GM19372 (cell line): Measurements from ENCODE around the gene GRM2.
A peak's percentile ranks its signal among the peaks of the same experiment; 100 is the strongest.
"Not testable (repeated sequence)": the region's sequence is repeated elsewhere in the genome, so short reads cannot be mapped to it uniquely, and the experiment has no call there.

ENCODE experiments used
- ATAC-seq: cut with Tn5 transposase; IDR thresholded peaks from one replicate; pipeline ENCODE4 v1.9.1; 2021; ENCODE audit warnings: mild to moderate bottlenecking, low read depth, moderate library complexity; ENCODE audit not compliant: unreplicated experiment

GRM2 gene

DNA sequence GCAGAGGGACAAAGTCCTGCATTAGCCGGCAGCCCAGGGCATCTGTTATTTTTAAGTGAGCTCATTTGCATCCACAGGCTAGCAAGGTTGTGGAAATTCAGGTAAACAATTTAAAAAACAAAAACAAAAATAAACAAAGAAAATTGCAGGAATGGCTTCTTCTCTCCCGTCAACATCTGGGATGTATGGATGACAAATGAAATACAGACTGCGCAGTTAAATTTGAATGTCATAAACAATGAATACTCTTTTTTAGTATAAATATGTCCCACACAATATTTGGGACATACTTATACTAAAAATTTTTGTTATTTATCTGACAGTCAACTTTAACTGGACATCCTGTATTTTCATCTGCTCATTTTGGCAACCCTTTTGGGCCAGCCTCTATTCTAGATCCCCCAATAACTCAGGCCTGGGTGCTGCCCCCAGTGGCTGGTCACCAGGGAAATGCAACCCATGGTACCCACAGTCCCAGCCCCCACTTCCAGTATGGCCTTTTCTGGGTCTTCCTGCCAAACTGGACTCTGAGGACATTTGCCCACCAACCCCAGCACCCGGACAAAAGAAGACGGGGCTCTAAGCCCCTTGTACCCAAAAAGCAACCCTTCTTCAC lies 12.7 kb downstream of the GRM2 start:
- ATAC-seq = no peak

DNA sequence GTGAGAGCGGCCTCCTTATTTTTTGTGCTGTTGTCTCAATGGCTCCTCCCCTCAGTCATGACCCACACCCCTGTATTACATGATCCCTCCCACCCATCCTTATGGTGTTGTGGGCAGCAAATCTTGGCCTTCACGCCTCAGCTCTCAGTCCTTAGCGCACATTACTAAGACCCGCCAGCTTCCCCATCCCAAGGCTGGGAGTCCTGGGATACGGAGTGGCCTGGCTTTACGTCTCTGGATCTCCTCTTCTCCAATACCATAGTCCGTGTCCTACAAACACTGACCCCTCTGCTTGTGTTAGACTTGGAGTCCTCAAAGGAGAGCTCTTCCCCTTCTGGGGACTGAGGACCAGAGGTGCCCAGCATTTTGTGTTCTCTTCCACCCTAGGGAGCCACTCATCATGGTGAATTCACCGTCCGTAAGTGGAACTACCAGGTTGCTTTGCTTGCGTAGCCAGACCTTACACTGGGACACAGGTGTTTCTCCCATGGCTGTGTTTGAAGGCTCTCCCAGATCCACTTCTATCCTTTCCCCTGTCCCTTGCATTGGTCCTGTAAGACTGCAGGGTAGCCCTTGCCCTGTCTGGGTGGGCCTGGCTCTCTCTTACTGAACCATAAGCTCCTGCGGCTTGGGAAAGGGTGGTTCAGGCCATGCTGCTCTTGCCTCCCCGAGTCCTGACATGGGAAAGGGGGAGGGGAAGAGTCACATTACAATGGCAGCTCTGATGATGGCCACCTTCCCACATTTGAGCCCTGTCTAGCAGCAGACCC lies 13.6 kb downstream of the GRM2 start:
- ATAC-seq = no peak

- no peak for ATAC-seq
Measured at GRCh38 chr3:51721062-51721745, 14.3 kb downstream of the GRM2 start.

GRCh38 chr3:51722362-51722761 lies 15.5 kb downstream of the GRM2 start:
- ATAC-seq = no peak

DNA sequence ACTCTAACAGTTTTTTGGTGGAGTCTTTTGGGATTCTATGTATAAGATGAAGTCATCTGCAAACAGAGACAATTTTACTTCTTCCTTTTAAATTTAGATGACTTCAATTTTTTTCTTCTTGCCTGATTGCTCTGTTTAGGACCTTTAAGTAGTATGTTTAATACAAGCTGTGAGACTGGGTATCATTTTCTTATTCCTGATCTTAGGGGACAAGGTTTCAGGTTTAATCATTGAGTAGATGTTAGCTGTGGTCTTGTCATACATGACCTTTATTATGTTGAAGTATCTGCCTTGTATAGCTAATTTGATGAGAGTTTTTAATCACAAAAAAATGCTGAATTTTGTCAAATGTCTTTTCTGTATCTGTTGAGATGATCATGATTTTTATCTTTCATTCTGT lies 20.6 kb downstream of the GRM2 start:
- ATAC-seq = no peak

DNA sequence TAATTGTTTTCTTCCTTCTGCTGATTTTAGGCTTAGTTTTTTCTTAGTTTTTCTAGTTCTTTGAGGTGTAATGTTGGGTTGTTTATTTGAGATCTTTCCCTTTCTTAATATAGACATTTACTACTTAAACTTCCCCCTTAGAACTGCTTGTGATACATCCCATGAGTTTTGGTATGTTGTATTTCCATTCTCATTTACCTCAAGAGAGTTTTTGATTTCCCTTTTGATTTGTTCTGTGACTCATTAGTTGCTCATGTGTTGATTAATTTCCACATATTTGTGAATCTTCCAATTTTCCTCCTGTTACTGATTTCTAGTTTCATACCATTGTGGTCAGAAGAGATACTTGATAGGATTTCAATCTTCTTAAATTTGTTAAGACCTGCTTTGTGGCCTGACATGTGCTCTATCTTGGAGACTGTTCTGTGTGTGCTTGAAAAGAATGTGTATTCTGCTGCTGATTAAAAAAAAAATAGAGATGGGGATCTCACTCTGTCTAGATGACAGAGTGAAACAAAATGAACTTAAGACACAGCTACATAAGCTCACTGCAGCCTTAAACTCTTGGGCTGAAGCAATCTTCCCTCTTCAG lies 22.3 kb downstream of the GRM2 start:
- no peak for ATAC-seq

- ATAC-seq = no peak
Measured at GRCh38 chr3:51733859-51734571, 27.1 kb downstream of the GRM2 start.

DNA sequence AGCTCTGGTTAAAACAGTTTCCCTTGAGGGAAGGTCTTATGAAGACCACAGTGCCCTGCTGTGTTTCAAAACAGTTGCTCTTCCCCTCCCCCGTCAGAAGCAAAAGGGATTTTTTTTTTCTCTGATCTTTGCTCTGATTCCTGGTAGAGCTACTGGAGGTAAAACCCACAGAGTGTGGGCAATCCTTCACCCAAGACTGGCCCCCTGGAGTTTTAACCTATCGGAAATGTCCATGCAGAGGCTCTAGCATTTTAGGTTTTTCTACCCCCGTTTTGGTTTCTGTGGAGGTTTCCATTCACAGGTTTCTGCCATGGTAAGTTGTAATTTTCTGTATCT lies 27.7 kb downstream of the GRM2 start:
- ATAC-seq = no peak

GRCh38 chr3:51735039-51735438 lies 28.2 kb downstream of the GRM2 start:
- no peak for ATAC-seq

- no peak for ATAC-seq
Measured at GRCh38 chr3:51735950-51736349, 29.1 kb downstream of the GRM2 start.

- ATAC-seq = no peak
Measured at GRCh38 chr3:51739110-51739509, 32.2 kb downstream of the GRM2 start.

- not testable (repeated sequence) for ATAC-seq
Measured at GRCh38 chr3:51742320-51742719, 35.5 kb downstream of the GRM2 start.

DNA sequence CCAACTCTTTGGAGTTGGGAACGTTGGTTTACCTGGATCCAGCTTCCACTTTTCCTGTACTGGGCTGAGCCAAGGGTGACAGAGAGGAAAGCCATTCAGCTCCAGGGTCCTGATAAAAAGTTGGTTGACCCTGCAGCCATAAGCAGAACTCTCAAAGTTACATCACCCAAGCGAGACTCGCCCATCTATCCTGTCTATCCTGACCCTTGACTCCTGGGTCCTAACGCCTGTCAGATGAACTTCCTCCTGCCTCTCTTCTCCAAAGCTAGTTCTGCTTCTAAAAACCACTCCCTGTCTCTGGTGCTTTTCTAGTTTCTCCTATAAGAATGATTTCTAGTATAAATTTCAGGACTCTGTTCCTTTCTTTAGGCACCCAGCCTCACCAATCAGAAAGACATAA lies 36.1 kb downstream of the GRM2 start:
- ATAC-seq = not testable (repeated sequence)

DNA sequence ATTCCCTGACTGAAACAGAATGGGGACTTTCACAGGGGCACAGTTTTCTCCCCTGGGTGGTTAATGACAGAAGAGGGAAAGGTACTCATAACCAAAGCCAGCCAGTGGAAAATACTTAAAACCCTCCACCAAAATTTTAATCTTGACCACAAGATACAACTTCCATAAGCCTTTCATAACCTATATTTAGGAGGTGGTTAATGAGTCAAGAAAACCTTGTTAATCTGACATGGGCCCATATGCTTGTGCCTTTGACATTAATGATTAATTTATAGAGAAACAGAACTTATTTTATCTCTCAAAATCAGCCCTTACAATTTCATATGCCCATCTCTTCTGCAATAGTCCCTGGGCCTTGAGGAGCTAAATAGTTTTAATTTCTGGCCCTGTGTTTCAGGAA lies 41.0 kb downstream of the GRM2 start:
- ATAC-seq = no peak

- no peak for ATAC-seq
Measured at GRCh38 chr3:51748327-51748726, 41.5 kb downstream of the GRM2 start.

DNA sequence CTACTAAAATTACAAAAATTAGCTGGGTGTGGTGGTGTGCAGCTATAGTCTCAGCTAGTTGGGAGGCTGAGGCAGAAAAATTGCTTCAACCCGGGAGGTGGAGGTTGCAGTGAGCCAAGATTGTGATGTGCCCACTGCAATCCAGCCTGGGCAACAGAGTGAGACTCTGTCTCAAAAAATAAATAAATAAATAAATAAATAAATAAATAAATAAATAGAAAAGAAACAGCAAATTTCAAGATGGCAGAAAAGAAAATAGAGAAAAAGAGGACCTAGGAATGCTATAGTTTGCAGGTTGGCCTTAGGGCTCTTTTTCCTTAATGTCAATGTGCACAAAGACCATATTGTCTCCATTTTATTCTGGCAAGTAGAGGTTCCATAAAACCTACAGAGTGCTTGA lies 44.0 kb downstream of the GRM2 start:
- ATAC-seq = no peak

- peak; percentile 67 for ATAC-seq
Measured at GRCh38 chr3:51751287-51751686, 44.4 kb downstream of the GRM2 start.

GRCh38 chr3:51753763-51754750 lies 47.2 kb downstream of the GRM2 start:
- ATAC-seq = not testable (repeated sequence)

- ATAC-seq = no peak
Measured at GRCh38 chr3:51759203-51759602, 52.3 kb downstream of the GRM2 start.
